Motor neuron (in vitro differentiated cells): ENCODE measurements around the gene GRIA4. TPM values are rescaled to one million over a fixed set of nuclear protein-coding genes. Genes with fewer than 3 reads are reported as not detected.
"Not testable (repeated sequence)": the region's sequence is repeated elsewhere in the genome, so short reads cannot be mapped to it uniquely, and the experiment has no call there.

Experiments
- ATAC-seq, 8 experiments: fragments of 200-7000 bp; cut with Tn5 transposase; replicated peaks in 6 of 8; 2 replicates each; pipeline ENCODE4 v1.8.0; 2021; ENCODE audit warnings: mild to moderate bottlenecking in 8 of 8, moderate library complexity in 8 of 8
- H3K27ac ChIP-seq, 2 donors: fragments of 250-450 bp; sonication (Bioruptor Pico); 2 replicates each; pipeline ENCODE4 v1.9.0; 2021; ENCODE audit warnings: antibody characterized with exemption in 2 of 2, mild to moderate bottlenecking in 2 of 2, moderate library complexity in 1 of 2
- H3K4me1 ChIP-seq, 2 donors: fragments of 250-450 bp; sonication (Bioruptor Pico); replicated peaks in 1 of 2; 2 replicates each; pipeline ENCODE4 v1.6.1; 2021; ENCODE audit warnings: antibody characterized with exemption in 2 of 2, mild to moderate bottlenecking in 2 of 2, moderate library complexity in 1 of 2
- H3K4me3 ChIP-seq, 5 donors: fragments of 250-450 bp; sonication (Bioruptor Pico); 2 replicates each; pipeline ENCODE4 v1.9.0; 2021; ENCODE audit warnings: antibody characterized with exemption in 5 of 5, mild to moderate bottlenecking in 5 of 5, moderate library complexity in 4 of 5
- WGBS, 10 experiments: fragments of 450-650 bp; shearing (Covaris generic); methylation state at CpG; one replicate each; pipeline ENCODE4 v1.0.0; 2022; 5-methylcytosine and 5-hydroxymethylcytosine counted together
- in situ Hi-C, 9 experiments: fragments of 400-800 bp; cut with MboI; loops; one replicate each; pipeline ENCODE4 v1.15.0; 2021; ENCODE audit warnings: low sequenced_read_pairs in 9 of 9, low pct_unique_long_range_greater_than_20kb in 2 of 9; ENCODE audit not compliant: unreplicated experiment in 9 of 9
- total RNA-seq, 8 experiments: library from RNA; unstranded; fragments of 300-600 nt; gene quantifications; 2 replicates each; pipeline versions ENCODE4 v1.2.3 to v1.2.4, GENCODE V29; 2022

GRIA4 gene
- total RNA-seq, 8 experiments from 2014 or later = 3.0 to 60.4 (median 46.2) TPM

DNA sequence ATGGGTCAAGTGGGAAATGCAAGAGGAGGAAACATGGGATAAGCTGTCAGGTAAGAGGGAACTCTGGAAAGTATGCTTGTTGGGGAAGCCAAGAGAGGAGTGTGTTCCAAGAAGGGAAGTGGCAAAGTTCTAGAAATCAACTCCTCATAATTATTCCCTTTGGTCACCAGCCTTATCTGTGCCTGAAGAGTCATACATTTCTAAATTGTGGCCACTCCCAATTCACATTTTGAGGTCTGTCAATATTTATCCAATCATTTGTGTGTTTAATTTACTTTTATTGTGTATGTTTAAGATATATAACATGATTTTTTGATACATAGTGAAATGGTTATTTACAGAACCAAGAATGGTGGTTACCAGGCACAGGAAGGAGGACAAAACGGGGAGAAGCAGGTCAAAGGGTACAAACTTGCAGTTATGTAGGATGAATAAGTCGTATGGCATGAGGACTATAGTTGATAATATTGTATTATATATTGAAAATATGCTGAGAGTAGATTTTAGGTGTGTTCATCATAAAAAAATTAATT, 131.7 kb downstream of the GRIA4 start:
- in situ Hi-C loops = no loop called here
- Histone ChIP-seq H3K27ac (no peak overlapping the region), H3K4me1 (no peaks in the 10 kb centered on the region), H3K4me3 (no peak overlapping the region)
- WGBS, 10 experiments = 8 to 100% (median 75%) methylated on average over 1 to 2 of the region's 2 CpGs; no CpG with 5 or more reads in 3 of the 10 experiments
- ATAC-seq = no peak

- Histone ChIP-seq H3K4me3 (no peak overlapping the region), H3K27ac (no peak overlapping the region), H3K4me1 (peaks cover 0 to 3% of the 10 kb centered on the region in 2 donors)
- in situ Hi-C loops = no loop called here
- no peak for ATAC-seq
- 38 to 100% (median 67%) methylated on average over 1 of the region's 1 CpG; no CpG with 5 or more reads in 3 of the 10 experiments for WGBS, 10 experiments
Observed at GRCh38 chr11:105754260-105754659, 144.4 kb downstream of the GRIA4 start.

GRCh38 chr11:105754716-105755115, 144.8 kb downstream of the GRIA4 start:
- in situ Hi-C loops = no loop called here
- peaks cover 0 to 3% of the 10 kb centered on the region in 2 donors for H3K4me1 ChIP-seq
- 11 to 100% (median 88%) methylated on average over 1 of the region's 1 CpG; no CpG with 5 or more reads in 1 of the 10 experiments for whole genome bisulfite sequencing, 10 experiments
- no peak overlapping the region for H3K4me3 ChIP-seq
- H3K27ac ChIP-seq = no peak overlapping the region
- no peak for ATAC-seq

GRCh38 chr11:105757107-105757506, 147.2 kb downstream of the GRIA4 start:
- Histone ChIP-seq H3K27ac (no peak overlapping the region), H3K4me3 (no peak overlapping the region), H3K4me1 (peaks cover 0 to 3% of the 10 kb centered on the region in 2 donors)
- WGBS, 10 experiments = 28 to 100% (median 72%) methylated on average over 1 to 6 of the region's 6 CpGs; no CpG with 5 or more reads in 1 of the 10 experiments
- in situ Hi-C loops = no loop called here
- no peak for ATAC-seq

DNA sequence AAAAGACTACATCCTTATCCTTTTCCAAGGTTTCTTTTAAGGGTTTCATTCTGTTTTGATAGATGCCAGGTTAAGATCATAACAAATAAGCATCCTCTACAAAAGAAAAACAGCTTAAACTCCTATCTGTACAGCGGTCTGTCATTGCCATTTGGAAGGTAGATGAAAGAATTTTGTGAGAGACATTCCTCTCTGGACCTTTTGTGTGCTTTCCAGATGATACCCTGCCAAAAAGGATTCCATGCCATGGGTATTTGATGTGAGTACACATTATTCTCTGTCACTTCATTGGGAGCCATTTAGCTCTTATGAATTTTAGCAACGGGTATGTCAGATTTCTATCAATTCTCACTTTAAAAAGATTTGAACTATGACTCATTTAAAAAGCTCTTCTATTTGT, 153.7 kb downstream of the GRIA4 start:
- 5 to 100% (median 89%) methylated on average over 1 to 2 of the region's 2 CpGs; no CpG with 5 or more reads in 1 of the 10 experiments for WGBS, 10 experiments
- in situ Hi-C loops = no loop called here
- no peaks in the 10 kb centered on the region for H3K4me1 ChIP-seq
- ATAC-seq = no peak
- H3K27ac ChIP-seq = no peak overlapping the region
- no peak overlapping the region for H3K4me3 ChIP-seq

DNA sequence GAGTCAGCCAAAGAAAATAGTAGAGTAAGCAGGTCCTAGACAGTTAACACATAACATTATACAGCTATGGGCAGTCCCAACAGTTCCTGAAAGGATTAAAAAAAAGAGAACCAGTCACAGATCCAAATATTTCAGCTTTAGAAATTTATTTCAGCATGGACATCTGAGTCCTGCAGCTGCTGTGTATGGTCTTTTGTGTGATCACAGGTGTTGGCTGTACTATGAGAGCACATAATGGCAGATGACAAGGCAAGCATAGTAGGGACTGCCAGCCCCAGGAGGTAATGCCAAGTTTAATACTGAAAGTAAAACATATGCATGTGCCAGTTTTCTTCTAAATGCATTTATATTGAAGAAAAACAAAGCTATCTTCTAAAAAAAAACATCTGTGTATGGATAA, 158.1 kb downstream of the GRIA4 start:
- in situ Hi-C loops = no loop called here
- Histone ChIP-seq H3K4me3 (no peak overlapping the region), H3K27ac (no peak overlapping the region), H3K4me1 (no peaks in the 10 kb centered on the region)
- no peak for ATAC-seq

DNA sequence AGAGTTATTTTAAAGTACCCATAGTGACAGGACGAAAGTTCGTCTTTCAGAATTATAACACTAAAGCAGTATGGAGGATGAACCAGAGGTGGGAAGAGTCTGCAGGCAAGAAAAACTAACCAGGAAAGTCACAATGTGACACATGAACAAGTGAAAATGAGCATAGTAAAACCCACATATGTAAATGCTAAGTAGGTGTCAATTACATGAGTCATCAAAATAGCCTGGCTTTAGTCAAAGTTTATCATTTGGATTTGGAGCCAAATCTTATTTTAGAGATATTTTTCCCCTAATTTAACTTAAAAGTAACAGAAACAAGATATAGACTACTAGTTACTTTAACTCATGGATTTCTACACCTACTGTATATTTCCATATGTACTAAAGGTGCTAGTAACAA, 159.8 kb downstream of the GRIA4 start:
- H3K4me1 ChIP-seq = no peaks in the 10 kb centered on the region
- in situ Hi-C loops = no loop called here
- WGBS, 10 experiments = 43 to 100% (median 84%) methylated on average over 1 to 2 of the region's 2 CpGs; no CpG with 5 or more reads in 4 of the 10 experiments

GRCh38 chr11:105773452-105773851, 163.6 kb downstream of the GRIA4 start:
- H3K27ac ChIP-seq, H3K4me1 ChIP-seq, in situ Hi-C loops, ATAC-seq, H3K4me3 ChIP-seq: not testable (repeated sequence)
- WGBS, 10 experiments = 30 to 100% (median 89%) methylated on average over 1 to 3 of the region's 3 CpGs; no CpG with 5 or more reads in 1 of the 10 experiments

More for the DNA sequence above, 159.8 kb downstream of the GRIA4 start:
- H3K4me3 ChIP-seq = no peak overlapping the region
- no peak for ATAC-seq
- no peak overlapping the region for H3K27ac ChIP-seq

DNA sequence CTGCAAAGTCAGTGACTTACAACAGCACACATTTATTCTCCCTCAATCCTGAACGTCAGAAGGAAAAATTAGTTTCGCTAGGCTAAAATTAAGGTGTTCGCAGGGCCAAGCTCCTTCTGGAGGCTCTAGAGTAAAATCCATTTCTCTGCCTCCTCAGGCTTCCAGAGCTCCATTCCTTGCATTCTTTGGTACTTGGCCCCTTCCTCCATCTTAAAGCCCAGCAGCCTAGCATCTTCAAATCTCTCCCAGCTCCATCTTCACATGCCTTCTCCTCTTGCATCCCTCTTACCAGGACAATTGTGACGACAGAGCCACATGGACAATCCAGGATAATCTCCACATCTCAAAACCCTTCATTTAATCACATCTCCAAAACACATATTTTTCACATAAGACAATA, 165.0 kb downstream of the GRIA4 start:
- no peak overlapping the region for H3K27ac ChIP-seq
- WGBS, 10 experiments = 38 to 90% (median 71%) methylated on average over 2 to 4 of the region's 4 CpGs; no CpG with 5 or more reads in 1 of the 10 experiments
- no peak overlapping the region for H3K4me3 ChIP-seq
- no peak for ATAC-seq
- in situ Hi-C loops = no loop called here
- no peaks in the 10 kb centered on the region for H3K4me1 ChIP-seq

GRCh38 chr11:105780781-105781525, 171.1 kb downstream of the GRIA4 start:
- Histone ChIP-seq H3K4me1 (peaks cover 3 to 16% of the 10 kb centered on the region in 2 donors), H3K27ac (no peak overlapping the region), H3K4me3 (no peak overlapping the region)
- peak in 2 of 8 experiments; percentile 57 to 64 for ATAC-seq
- in situ Hi-C loops = no loop called here
- WGBS, 10 experiments = 3 to 93% (median 70%) methylated on average over 1 to 3 of the region's 3 CpGs; no CpG with 5 or more reads in 1 of the 10 experiments

- Histone ChIP-seq H3K27ac (no peak overlapping the region), H3K4me3 (no peak overlapping the region), H3K4me1 (peaks cover 3 to 16% of the 10 kb centered on the region in 2 donors)
- 0 to 100% (median 79%) methylated on average over 1 of the region's 1 CpG; no CpG with 5 or more reads in 2 of the 10 experiments for WGBS, 10 experiments
- in situ Hi-C loops = no loop called here
- no peak for ATAC-seq
Observed at GRCh38 chr11:105781807-105782206, 171.9 kb downstream of the GRIA4 start.

DNA sequence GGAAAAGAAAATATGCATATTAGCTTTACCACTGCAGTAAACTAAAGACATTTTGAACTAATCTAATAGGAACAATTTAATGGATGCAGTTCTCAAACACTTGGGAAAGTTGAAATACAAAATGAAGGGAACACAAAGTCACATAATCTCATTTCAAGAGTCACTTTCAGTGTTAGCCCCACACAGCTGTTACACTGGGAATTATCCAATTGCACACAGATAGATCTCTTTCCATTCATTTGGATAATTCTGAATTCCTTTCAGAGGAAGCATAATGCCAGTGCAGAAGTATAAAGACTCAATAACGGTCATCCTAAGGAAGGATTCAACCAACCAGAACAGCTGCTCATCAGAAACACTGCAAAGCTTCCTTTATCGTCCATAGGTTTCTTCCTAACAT, 173.3 kb downstream of the GRIA4 start:
- WGBS, 10 experiments = 0 to 83% (median 59%) methylated on average over 1 to 2 of the region's 2 CpGs; no CpG with 5 or more reads in 2 of the 10 experiments
- in situ Hi-C loops = no loop called here
- ATAC-seq = no peak
- Histone ChIP-seq H3K27ac (no peak overlapping the region), H3K4me3 (no peak overlapping the region), H3K4me1 (peaks cover 3 to 16% of the 10 kb centered on the region in 2 donors)

GRCh38 chr11:105785850-105786249, 176.0 kb downstream of the GRIA4 start:
- 51 to 100% (median 98%) methylated on average over 2 to 5 of the region's 6 CpGs; no CpG with 5 or more reads in 2 of the 10 experiments for WGBS, 10 experiments
- H3K27ac ChIP-seq, ATAC-seq, H3K4me3 ChIP-seq, in situ Hi-C loops: not testable (repeated sequence)
- peaks cover 14 to 31% of the 10 kb centered on the region in 2 donors for H3K4me1 ChIP-seq
